HCT116 (cell line): ENCODE results near the gene PHKB. TPM values are rescaled to one million over a fixed set of nuclear protein-coding genes. Genes with fewer than 3 reads are reported as not detected.

Experiments
- ATAC-seq: fragments of 200-7000 bp; cut with Tn5 transposase; 2 replicates; pipeline ENCODE4 v1.9.1; 2020; ENCODE audit warnings: mild to moderate bottlenecking, moderate library complexity
- BruUV-seq: library from RNA; stranded (reverse); fragments of 400-500 nt; replicated peaks from 2 replicates; lab custom pipeline; 2021; lab: Mats Ljungman, UMichigan
- CTCF ChIA-PET: fragments of 300-600 bp; sonication (Branson Sonifier 250); formaldehyde crosslinking; loops from one replicate; lab custom pipeline; 2021; ENCODE audit warnings: antibody characterized with exemption; lab: Charles Lee
- POLR2A ChIA-PET: fragments of 300-600, 350-600 bp; sonication (Branson Sonifier 250); formaldehyde crosslinking; loops from one replicate; lab custom pipeline; 2021; ENCODE audit warnings: antibody characterized with exemption; lab: Charles Lee
- RAD21 ChIA-PET, 2 experiments: fragments of 300-600 bp; sonication (Branson Sonifier 250); formaldehyde crosslinking; loops; one replicate each; lab custom pipeline; 2023; ENCODE audit warnings: low total read pairs in 2 of 2; ENCODE audit not compliant: uncharacterized antibody in 2 of 2, unreplicated experiment in 2 of 2, low non-redundant PET in 1 of 2; lab: Charles Lee
- DNase-seq: peaks from one replicate; pipeline ENCODE4 v3.0.0-alpha.2; 2010; ENCODE audit warnings: low read depth, low spot score
- H2AFZ ChIP-seq: fragments of 200-600 bp; shearing (Covaris generic), sonication (generic); 2 replicates; pipeline ENCODE4 v1.6.1; 2017; ENCODE audit warnings: low read depth, mixed run types, mixed read lengths, antibody characterized with exemption, low read length; ENCODE audit not compliant: poor library complexity, severe bottlenecking
- H3K27ac ChIP-seq: 2 replicates; pipeline ENCODE4 v1.5.1; 2012; ENCODE audit warnings: low read depth, low read length
- H3K27me3 ChIP-seq: fragments of 200-600 bp; sonication (generic); 2 replicates; pipeline ENCODE4 v1.6.1; 2016; ENCODE audit warnings: mixed run types, low read length, mixed read lengths; ENCODE audit not compliant: insufficient read depth
- H3K36me3 ChIP-seq, 2 experiments: fragments of 200-500 bp in 1 of 2; fragments of 200-600 bp in 1 of 2; sonication (Bioruptor generic) in 1 of 2; sonication (generic) in 1 of 2; 2 replicates each; pipeline versions ENCODE4 v1.5.1 to v1.6.1; 2014 to 2016; ENCODE audit warnings: low read length in 2 of 2, inconsistent platforms in 1 of 2, mixed read lengths in 1 of 2, mixed run types in 1 of 2; ENCODE audit not compliant: insufficient read depth in 2 of 2, control insufficient read depth in 1 of 2
- H3K4me1 ChIP-seq, 2 experiments: fragments of 200-600 bp in 1 of 2; sonication (generic) in 1 of 2; 2 replicates each; pipeline versions ENCODE4 v1.5.1 to v1.6.1; 2012 to 2017; ENCODE audit warnings: low read length in 2 of 2, inconsistent platforms in 1 of 2, mild to moderate bottlenecking in 1 of 2, mixed read lengths in 1 of 2, mixed run types in 1 of 2, moderate library complexity in 1 of 2; ENCODE audit not compliant: insufficient read depth in 2 of 2, control insufficient read depth in 1 of 2
- H3K4me2 ChIP-seq: fragments of 200-600 bp; sonication (generic); 2 replicates; pipeline ENCODE4 v1.6.1; 2017; ENCODE audit warnings: mixed run types, low read length, mixed read lengths
- H3K4me3 ChIP-seq, 2 experiments: fragments of 200-600 bp in 1 of 2; sonication (generic) in 1 of 2; replicated peaks in 1 of 2; 2 replicates each; pipeline ENCODE4 v1.5.1; 2011 to 2016; ENCODE audit warnings: low read length in 2 of 2, control low read depth in 1 of 2, low read depth in 1 of 2, mild to moderate bottlenecking in 1 of 2, mixed read lengths in 1 of 2, mixed run types in 1 of 2
- H3K79me2 ChIP-seq: fragments of 200-600 bp; sonication (generic); 2 replicates; pipeline ENCODE4 v1.6.1; 2017; ENCODE audit warnings: mild to moderate bottlenecking, mixed run types, low read length, moderate library complexity, mixed read lengths; ENCODE audit not compliant: insufficient read depth
- H3K9ac ChIP-seq: fragments of 200-600 bp; sonication (generic); 2 replicates; pipeline ENCODE4 v1.6.1; 2016; ENCODE audit warnings: low read length, mixed read lengths
- H3K9me2 ChIP-seq: fragments of 200-600 bp; sonication (generic), shearing (Covaris generic); 2 replicates; pipeline ENCODE4 v1.6.1; 2017; ENCODE audit warnings: mixed run types, mild to moderate bottlenecking, moderate library complexity; ENCODE audit not compliant: insufficient read depth
- H3K9me3 ChIP-seq, 2 experiments: fragments of 200-500 bp in 1 of 2; fragments of 200-600 bp in 1 of 2; sonication (Bioruptor generic) in 1 of 2; sonication (generic) in 1 of 2; 2 replicates each; pipeline ENCODE4 v1.6.1; 2014 to 2017; ENCODE audit warnings: low read length in 2 of 2, mixed read lengths in 2 of 2, inconsistent platforms in 1 of 2, low read depth in 1 of 2, mild to moderate bottlenecking in 1 of 2, mixed run types in 1 of 2, moderate library complexity in 1 of 2; ENCODE audit not compliant: control insufficient read depth in 1 of 2, insufficient read depth in 1 of 2
- H4K20me1 ChIP-seq: fragments of 200-600 bp; sonication (generic), shearing (Covaris generic); 2 replicates; pipeline ENCODE4 v1.6.1; 2017; ENCODE audit warnings: mixed run types, mild to moderate bottlenecking, moderate library complexity; ENCODE audit not compliant: insufficient read depth
- CBX3 ChIP-seq: IDR thresholded peaks from 2 replicates; pipeline ENCODE4 v1.6.1; 2012; ENCODE audit warnings: low read depth
- CEBPB ChIP-seq: IDR thresholded peaks from 2 replicates; pipeline ENCODE4 v1.6.1; 2012; ENCODE audit warnings: low read depth
- CTCF ChIP-seq, 3 experiments: fragments of 200-600 bp in 1 of 3; sonication (generic) in 1 of 3; IDR thresholded peaks in 2 of 3; conservative IDR thresholded peaks in 1 of 3; 2 replicates each; pipeline ENCODE4 v1.5.1; 2012 to 2017; ENCODE audit warnings: low read depth in 2 of 3, low read length in 2 of 3, antibody characterized with exemption in 1 of 3, borderline replicate concordance in 1 of 3, control low read depth in 1 of 3, mild to moderate bottlenecking in 1 of 3, mixed read lengths in 1 of 3, mixed run types in 1 of 3, moderate library complexity in 1 of 3; ENCODE audit not compliant: insufficient read depth in 1 of 3
- EGR1 ChIP-seq: IDR thresholded peaks from 2 replicates; pipeline ENCODE4 v1.6.1; 2012; ENCODE audit warnings: low read depth
- ELF1 ChIP-seq: IDR thresholded peaks from 2 replicates; pipeline ENCODE4 v1.6.1; 2012; ENCODE audit warnings: low read depth, borderline replicate concordance
- EZH2 ChIP-seq: fragments of 200-600 bp; sonication (generic); IDR thresholded peaks from 2 replicates; pipeline ENCODE4 v1.6.1; 2017; ENCODE audit warnings: antibody characterized with exemption, mixed run types
- EZH2phosphoT487 ChIP-seq: fragments of 200-600 bp; IDR thresholded peaks from 2 replicates; pipeline ENCODE4 v1.6.1; 2018; ENCODE audit warnings: antibody characterized with exemption, borderline replicate concordance
- FOSL1 ChIP-seq: IDR thresholded peaks from 2 replicates; pipeline ENCODE4 v1.6.1; 2012; ENCODE audit warnings: low read depth
- JUND ChIP-seq: IDR thresholded peaks from 2 replicates; pipeline ENCODE4 v1.6.1; 2012
- MAX ChIP-seq: IDR thresholded peaks from 2 replicates; pipeline ENCODE4 v1.6.1; 2012
- POLR2AphosphoS5 ChIP-seq: IDR thresholded peaks from 2 replicates; pipeline ENCODE4 v1.6.1; 2011; ENCODE audit warnings: mild to moderate bottlenecking, low read depth, low read length, moderate library complexity
- REST ChIP-seq: IDR thresholded peaks from 2 replicates; pipeline ENCODE4 v1.6.1; 2012; ENCODE audit warnings: low read depth
- SIN3A ChIP-seq: IDR thresholded peaks from 2 replicates; pipeline ENCODE4 v1.6.1; 2012; ENCODE audit warnings: low read depth
- SRF ChIP-seq: IDR thresholded peaks from 2 replicates; pipeline ENCODE4 v1.6.1; 2012; ENCODE audit warnings: low read depth
- TCF7L2 ChIP-seq: IDR thresholded peaks from 2 replicates; pipeline ENCODE4 v1.7.0; 2011; ENCODE audit warnings: borderline replicate concordance, inconsistent platforms; ENCODE audit not compliant: insufficient read depth, insufficient read length; ENCODE audit errors: extremely low read depth
- YY1 ChIP-seq: IDR thresholded peaks from 2 replicates; pipeline ENCODE4 v1.6.1; 2011; ENCODE audit warnings: low read length, low read depth, moderate library complexity, mild to moderate bottlenecking; ENCODE audit not compliant: insufficient replicate concordance; ENCODE audit errors: extremely low read depth
- ZBTB33 ChIP-seq: IDR thresholded peaks from 2 replicates; pipeline ENCODE4 v1.6.1; 2011; ENCODE audit warnings: mild to moderate bottlenecking, low read length, moderate library complexity; ENCODE audit not compliant: insufficient replicate concordance; ENCODE audit errors: extremely low read depth
- ZFX ChIP-seq: fragments of 450-650 bp; IDR thresholded peaks from 2 replicates; pipeline ENCODE4 v1.6.1; 2017
- ZNF274 ChIP-seq: fragments of 200-500 bp; sonication (Bioruptor generic); IDR thresholded peaks from 2 replicates; pipeline ENCODE4 v1.6.1; 2014; ENCODE audit warnings: mild to moderate bottlenecking, low read depth, low read length, inconsistent platforms
- intact Hi-C: fragments of 100-400 bp; cut with micrococcal nuclease; formaldehyde crosslinking; loops from 2 replicates; pipeline ENCODE4 v1.10.0; 2022
- total RNA-seq: library from RNA; stranded (reverse); gene quantifications from one replicate; pipeline ENCODE4 v1.2.1, GENCODE V29; 2021; ENCODE audit not compliant: unreplicated experiment

The PHKB gene
- total RNA-seq, 1 experiment from 2014 or later, result 30.5 TPM

- Histone ChIP-seq H3K36me3 (no peaks in the 10 kb centered on the region; a peak in 1 of 4 replicates), H3K79me2 (no peaks in the 10 kb centered on the region), H3K9me3 (no peaks in the 10 kb centered on the region), H4K20me1 (no peaks in the 10 kb centered on the region), H3K27ac (no peak overlapping the region), H3K4me1 (no peaks in the 10 kb centered on the region), H3K4me2 (no peak overlapping the region), H3K9ac (no peak overlapping the region), H3K27me3 (no peaks in the 10 kb centered on the region), H3K4me3 (no peak overlapping the region), H2AFZ (no peak overlapping the region), H3K9me2 (no peaks in the 10 kb centered on the region)
- intact Hi-C loops, result no loop called here
- TF ChIP-seq SRF (no peak), ZFX (no peak), ZBTB33 (no peak), POLR2AphosphoS5 (no peak), TCF7L2 (no peak), ZNF274 (no peak), CTCF (IDR thresholded peaks at IDR 0.05 in 2 of 3, conservative IDR thresholded peaks at IDR 0.05 in 1 of 3; ENCODE audit: borderline replicate concordance in 1 of 3, insufficient read depth in 1 of 3, low read depth in 2 of 3, low read length in 2 of 3) (no peak), JUND (no peak), ELF1 (no peak), EGR1 (no peak), EZH2 (no peak), FOSL1 (no peak), EZH2phosphoT487 (no peak), YY1 (no peak), CBX3 (no peak), REST (no peak), MAX (no peak), SIN3A (no peak), CEBPB (no peak)
- DNase-seq, result no peak
- CTCF ChIA-PET, result no interaction called here
- RAD21 ChIA-PET, result no interaction called here
- POLR2A ChIA-PET, result no interaction called here
- no TSS peak for BruUV-seq
- no peak for ATAC-seq
Measured at GRCh38 chr16:47519546-47519945, 58.4 kb downstream of the PHKB start.
